SJSA1 (cell line): ENCODE results near the gene INSM1. TPM values are rescaled to one million over a fixed set of nuclear protein-coding genes. Genes with fewer than 3 reads are reported as not detected.

Source experiments
- DNase-seq, 2 experiments: peaks; one replicate each; pipeline ENCODE4 v3.0.0-alpha.2; 2015 to 2020; ENCODE audit warnings: low spot score in 2 of 2, low read depth in 1 of 2
- H3K27ac ChIP-seq: fragments of 250-450 bp; sonication (Bioruptor Pico); 2 replicates; pipeline ENCODE4 v1.5.1; 2020; ENCODE audit warnings: mild to moderate bottlenecking, moderate library complexity
- H3K27me3 ChIP-seq: fragments of 250-450 bp; sonication (Bioruptor Pico); replicated peaks from 2 replicates; pipeline ENCODE4 v1.5.1; 2020; ENCODE audit warnings: mild to moderate bottlenecking, moderate library complexity
- H3K36me3 ChIP-seq: fragments of 250-450 bp; sonication (Bioruptor Pico); 2 replicates; pipeline ENCODE4 v1.5.1; 2020; ENCODE audit warnings: mild to moderate bottlenecking
- H3K4me1 ChIP-seq: fragments of 250-450 bp; sonication (Bioruptor Pico); replicated peaks from 2 replicates; pipeline ENCODE4 v1.6.1; 2021; ENCODE audit warnings: mild to moderate bottlenecking
- H3K4me3 ChIP-seq: fragments of 250-450 bp; sonication (Bioruptor Pico); 2 replicates; pipeline ENCODE4 v1.5.1; 2020; ENCODE audit warnings: mild to moderate bottlenecking
- H3K9me3 ChIP-seq: fragments of 250-450 bp; sonication (Bioruptor Pico); replicated peaks from 2 replicates; pipeline ENCODE4 v1.5.1; 2020; ENCODE audit warnings: mild to moderate bottlenecking
- total RNA-seq: library from RNA; depleted of rRNA; stranded (reverse); fragments of >200 nt; shearing (Covaris generic); gene quantifications from 2 replicates; pipeline ENCODE4 v1.2.3, GENCODE V29; 2014

The INSM1 gene
- total RNA-seq, 1 experiment from 2014 or later = not detected

GRCh38 chr20:20365480-20366161 is 2.3 kb upstream of the INSM1 start:
- DNase-seq = no peak
- H3K36me3 ChIP-seq = no peaks in the 10 kb centered on the region
- no peak overlapping the region for H3K4me3 ChIP-seq
- H3K27me3 ChIP-seq = peaks cover 78% of the 10 kb centered on the region
- H3K9me3 ChIP-seq = no peaks in the 10 kb centered on the region
- no peaks in the 10 kb centered on the region for H3K4me1 ChIP-seq
- H3K27ac ChIP-seq = no peak overlapping the region

- Histone ChIP-seq H3K36me3 (no peaks in the 10 kb centered on the region), H3K27ac (no peak overlapping the region), H3K4me1 (no peaks in the 10 kb centered on the region), H3K27me3 (peaks cover 71% of the 10 kb centered on the region), H3K9me3 (no peaks in the 10 kb centered on the region), H3K4me3 (no peak overlapping the region)
- no peak for DNase-seq
These were observed 1.4 kb upstream of the INSM1 start for GRCh38 chr20:20366551-20366875.

- Histone ChIP-seq H3K27ac (no peak overlapping the region), H3K36me3 (no peaks in the 10 kb centered on the region), H3K4me1 (no peaks in the 10 kb centered on the region), H3K27me3 (peaks cover 67% of the 10 kb centered on the region), H3K9me3 (no peaks in the 10 kb centered on the region), H3K4me3 (no peak overlapping the region)
- DNase-seq = no peak
These were observed 879 bp upstream of the INSM1 start for GRCh38 chr20:20366876-20367574.

- Histone ChIP-seq H3K4me1 (no peaks in the 10 kb centered on the region), H3K27me3 (peaks cover 67% of the 10 kb centered on the region), H3K9me3 (no peaks in the 10 kb centered on the region), H3K36me3 (no peaks in the 10 kb centered on the region), H3K27ac (no peak overlapping the region), H3K4me3 (no peak overlapping the region)
- DNase-seq = no peak
These were observed 730 bp downstream of the INSM1 start for GRCh38 chr20:20368418-20369249.

GRCh38 chr20:20369250-20370093 is 1.6 kb downstream of the INSM1 start:
- Histone ChIP-seq H3K4me1 (no peaks in the 10 kb centered on the region), H3K9me3 (no peaks in the 10 kb centered on the region), H3K36me3 (no peaks in the 10 kb centered on the region), H3K4me3 (no peak overlapping the region), H3K27ac (no peak overlapping the region), H3K27me3 (peaks cover 62% of the 10 kb centered on the region)
- DNase-seq = no peak

GRCh38 chr20:20370094-20370575 is 2.2 kb downstream of the INSM1 start:
- no peak for DNase-seq
- H3K27me3 ChIP-seq = peaks cover 59% of the 10 kb centered on the region
- no peak overlapping the region for H3K27ac ChIP-seq
- H3K9me3 ChIP-seq = no peaks in the 10 kb centered on the region
- no peaks in the 10 kb centered on the region for H3K4me1 ChIP-seq
- no peak overlapping the region for H3K4me3 ChIP-seq
- H3K36me3 ChIP-seq = no peaks in the 10 kb centered on the region

GRCh38 chr20:20371083-20371482 is 3.2 kb downstream of the INSM1 start:
- H3K36me3 ChIP-seq = no peaks in the 10 kb centered on the region
- no peak for DNase-seq
- H3K9me3 ChIP-seq = no peaks in the 10 kb centered on the region
- no peak overlapping the region for H3K4me3 ChIP-seq
- no peaks in the 10 kb centered on the region for H3K4me1 ChIP-seq
- H3K27ac ChIP-seq = no peak overlapping the region
- peaks cover 57% of the 10 kb centered on the region for H3K27me3 ChIP-seq

GRCh38 chr20:20371681-20372080 is 3.8 kb downstream of the INSM1 start:
- Histone ChIP-seq H3K4me1 (no peaks in the 10 kb centered on the region), H3K9me3 (no peaks in the 10 kb centered on the region), H3K27me3 (peaks cover 57% of the 10 kb centered on the region), H3K27ac (no peak overlapping the region), H3K36me3 (no peaks in the 10 kb centered on the region), H3K4me3 (no peak overlapping the region)
- no peak for DNase-seq

GRCh38 chr20:20373091-20373571 is 5.2 kb downstream of the INSM1 start:
- H3K9me3 ChIP-seq = no peaks in the 10 kb centered on the region
- H3K36me3 ChIP-seq = no peaks in the 10 kb centered on the region
- DNase-seq = no peak
- H3K4me1 ChIP-seq = no peaks in the 10 kb centered on the region
- peaks cover 47% of the 10 kb centered on the region for H3K27me3 ChIP-seq
- no peak overlapping the region for H3K4me3 ChIP-seq
- no peak overlapping the region for H3K27ac ChIP-seq

- Histone ChIP-seq H3K36me3 (no peaks in the 10 kb centered on the region), H3K27ac (no peak overlapping the region), H3K4me3 (no peak overlapping the region), H3K4me1 (no peaks in the 10 kb centered on the region), H3K27me3 (peaks cover 27% of the 10 kb centered on the region), H3K9me3 (no peaks in the 10 kb centered on the region)
- DNase-seq = no peak
These were observed 8.0 kb downstream of the INSM1 start for GRCh38 chr20:20375862-20376261.

- Histone ChIP-seq H3K4me3 (no peak overlapping the region), H3K27me3 (no peaks in the 10 kb centered on the region), H3K27ac (no peak overlapping the region), H3K36me3 (no peaks in the 10 kb centered on the region), H3K9me3 (no peaks in the 10 kb centered on the region), H3K4me1 (no peaks in the 10 kb centered on the region)
- DNase-seq = no peak
These were observed 18.3 kb downstream of the INSM1 start for GRCh38 chr20:20386192-20386591.

- Histone ChIP-seq H3K4me3 (no peak overlapping the region), H3K36me3 (no peaks in the 10 kb centered on the region), H3K27ac (no peak overlapping the region), H3K9me3 (no peaks in the 10 kb centered on the region), H3K4me1 (peaks cover 5% of the 10 kb centered on the region; the same call in 1 of the 2 replicates), H3K27me3 (no peaks in the 10 kb centered on the region)
- DNase-seq = no peak
These were observed 22.5 kb downstream of the INSM1 start for GRCh38 chr20:20390393-20390792.

- DNase-seq = no peak
- Histone ChIP-seq H3K36me3 (no peaks in the 10 kb centered on the region), H3K27ac (no peak overlapping the region), H3K4me3 (no peak overlapping the region), H3K27me3 (no peaks in the 10 kb centered on the region), H3K9me3 (no peaks in the 10 kb centered on the region), H3K4me1 (peaks cover 5% of the 10 kb centered on the region; the same call in 1 of the 2 replicates)
These were observed 23.2 kb downstream of the INSM1 start for GRCh38 chr20:20391115-20391514.
